ENCODE results near the gene RAPGEF5. TPM values are rescaled to one million over a fixed set of nuclear protein-coding genes. Genes with fewer than 3 reads are reported as not detected.

The RAPGEF5 gene
- total RNA-seq, 1 experiment from 2014 or later, result 15.6 TPM

- TF ChIP-seq SIN3A (IDR thresholded peaks at IDR 0.05; ENCODE audit: low read depth), result no peak
- TF ChIP-seq ZNF274 (IDR thresholded peaks at IDR 0.05; ENCODE audit: low read depth, low read length), result no peak
Measured at GRCh38 chr7:22178735-22179134, 178.2 kb downstream of the RAPGEF5 start (continued).

- intact Hi-C loops (cut with micrococcal nuclease), result no loop called here
- H3K27ac ChIP-seq (ENCODE audit: low read depth, low read length), result no peak overlapping the region
- no peak for TF ChIP-seq SP1 (IDR thresholded peaks at IDR 0.05; ENCODE audit: low read depth)
- TF ChIP-seq YY1 (IDR thresholded peaks at IDR 0.05; ENCODE audit: extremely low read depth, insufficient replicate concordance, low read depth, low read length), result no peak
- no peak for TF ChIP-seq JUND (IDR thresholded peaks at IDR 0.05)
- TF ChIP-seq SRF (IDR thresholded peaks at IDR 0.05; ENCODE audit: low read depth), result no peak
- TF ChIP-seq FOSL1 (IDR thresholded peaks at IDR 0.05; ENCODE audit: low read depth), result no peak
- TF ChIP-seq ELF1 (IDR thresholded peaks at IDR 0.05; ENCODE audit: borderline replicate concordance, low read depth), result no peak
- no peak for TF ChIP-seq POLR2AphosphoS5 (IDR thresholded peaks at IDR 0.05; ENCODE audit: low read depth, low read length)
- no peak for TF ChIP-seq EGR1 (IDR thresholded peaks at IDR 0.05; ENCODE audit: low read depth)
- CTCF ChIA-PET, result no interaction called here
- H2AFZ ChIP-seq (ENCODE audit: low read depth, low read length, poor library complexity, severe bottlenecking), result no peak overlapping the region
- no peak overlapping the region for H3K4me3 ChIP-seq (replicated peaks in 1 of 2; ENCODE audit: low read depth in 1 of 2, low read length in 2 of 2)
- peaks cover 0 to 2% of the 10 kb centered on the region in 2 experiments; a peak in 1 of 4 replicates for H3K4me1 ChIP-seq (ENCODE audit: control insufficient read depth in 1 of 2, insufficient read depth in 2 of 2, low read length in 2 of 2)
- POLR2A ChIA-PET, result no interaction called here
- no peaks in the 10 kb centered on the region for H4K20me1 ChIP-seq (ENCODE audit: insufficient read depth)
- no peaks in the 10 kb centered on the region for H3K79me2 ChIP-seq (ENCODE audit: insufficient read depth, low read length)
- no peaks in the 10 kb centered on the region for H3K36me3 ChIP-seq (ENCODE audit: control insufficient read depth in 1 of 2, insufficient read depth in 2 of 2, low read length in 2 of 2)
- ATAC-seq (no peak), DNase-seq (ENCODE audit: low read depth, low spot score) (no peak)
- H3K9ac ChIP-seq (ENCODE audit: low read length), result no peak overlapping the region
- no peaks in the 10 kb centered on the region for H3K9me2 ChIP-seq (ENCODE audit: insufficient read depth)
- no peaks in the 10 kb centered on the region for H3K27me3 ChIP-seq (ENCODE audit: insufficient read depth, low read length)
- H3K9me3 ChIP-seq (ENCODE audit: control insufficient read depth in 1 of 2, insufficient read depth in 1 of 2, low read depth in 1 of 2, low read length in 2 of 2), result no peaks in the 10 kb centered on the region
- RAD21 ChIA-PET (ENCODE audit: low non-redundant PET in 1 of 2, low total read pairs in 2 of 2, uncharacterized antibody in 2 of 2, unreplicated experiment in 2 of 2), result no interaction called here
- H3K4me2 ChIP-seq (ENCODE audit: low read length), result no peak overlapping the region
- no TSS peak for BruUV-seq (replicated peaks)
Measured at GRCh38 chr7:22176791-22177412, 180.1 kb downstream of the RAPGEF5 start.

GRCh38 chr7:22174574-22174953 is 182.4 kb downstream of the RAPGEF5 start:
- RAD21 ChIA-PET (ENCODE audit: low non-redundant PET in 1 of 2, low total read pairs in 2 of 2, uncharacterized antibody in 2 of 2, unreplicated experiment in 2 of 2), result no interaction called here
- no peaks in the 10 kb centered on the region for H4K20me1 ChIP-seq (ENCODE audit: insufficient read depth)
- CTCF ChIA-PET, result no interaction called here
- no peak overlapping the region for H3K4me3 ChIP-seq (replicated peaks in 1 of 2; ENCODE audit: low read depth in 1 of 2, low read length in 2 of 2)
- no TSS peak for BruUV-seq (replicated peaks)
- ATAC-seq, result no peak
- H3K9ac ChIP-seq (ENCODE audit: low read length), result no peak overlapping the region
- no peak overlapping the region for H2AFZ ChIP-seq (ENCODE audit: low read depth, low read length, poor library complexity, severe bottlenecking)
- POLR2A ChIA-PET, result no interaction called here
- H3K9me2 ChIP-seq (ENCODE audit: insufficient read depth), result no peaks in the 10 kb centered on the region
- no peak overlapping the region for H3K27ac ChIP-seq (ENCODE audit: low read depth, low read length)
- H3K27me3 ChIP-seq (ENCODE audit: insufficient read depth, low read length), result no peaks in the 10 kb centered on the region
- no peaks in the 10 kb centered on the region for H3K36me3 ChIP-seq (ENCODE audit: control insufficient read depth in 1 of 2, insufficient read depth in 2 of 2, low read length in 2 of 2)
- H3K79me2 ChIP-seq (ENCODE audit: insufficient read depth, low read length), result no peaks in the 10 kb centered on the region
- peaks cover 0 to 2% of the 10 kb centered on the region in 2 experiments; a peak in 1 of 4 replicates for H3K4me1 ChIP-seq (ENCODE audit: control insufficient read depth in 1 of 2, insufficient read depth in 2 of 2, low read length in 2 of 2)
- H3K4me2 ChIP-seq (ENCODE audit: low read length), result no peak overlapping the region
- H3K9me3 ChIP-seq (ENCODE audit: control insufficient read depth in 1 of 2, insufficient read depth in 1 of 2, low read depth in 1 of 2, low read length in 2 of 2), result no peaks in the 10 kb centered on the region
- no peak for DNase-seq (ENCODE audit: low read depth, low spot score)
- intact Hi-C loops (cut with micrococcal nuclease), result no loop called here
- TF ChIP-seq CEBPB (IDR thresholded peaks at IDR 0.05; ENCODE audit: low read depth), result no peak
- TF ChIP-seq RAD21 (IDR thresholded peaks at IDR 0.05; ENCODE audit: low read depth), result no peak
- TF ChIP-seq JUND (IDR thresholded peaks at IDR 0.05), result no peak
- no peak for TF ChIP-seq ZBTB33 (IDR thresholded peaks at IDR 0.05; ENCODE audit: extremely low read depth, insufficient replicate concordance, low read length)
- no peak for TF ChIP-seq EGR1 (IDR thresholded peaks at IDR 0.05; ENCODE audit: low read depth)
- TF ChIP-seq, protein P1, sequence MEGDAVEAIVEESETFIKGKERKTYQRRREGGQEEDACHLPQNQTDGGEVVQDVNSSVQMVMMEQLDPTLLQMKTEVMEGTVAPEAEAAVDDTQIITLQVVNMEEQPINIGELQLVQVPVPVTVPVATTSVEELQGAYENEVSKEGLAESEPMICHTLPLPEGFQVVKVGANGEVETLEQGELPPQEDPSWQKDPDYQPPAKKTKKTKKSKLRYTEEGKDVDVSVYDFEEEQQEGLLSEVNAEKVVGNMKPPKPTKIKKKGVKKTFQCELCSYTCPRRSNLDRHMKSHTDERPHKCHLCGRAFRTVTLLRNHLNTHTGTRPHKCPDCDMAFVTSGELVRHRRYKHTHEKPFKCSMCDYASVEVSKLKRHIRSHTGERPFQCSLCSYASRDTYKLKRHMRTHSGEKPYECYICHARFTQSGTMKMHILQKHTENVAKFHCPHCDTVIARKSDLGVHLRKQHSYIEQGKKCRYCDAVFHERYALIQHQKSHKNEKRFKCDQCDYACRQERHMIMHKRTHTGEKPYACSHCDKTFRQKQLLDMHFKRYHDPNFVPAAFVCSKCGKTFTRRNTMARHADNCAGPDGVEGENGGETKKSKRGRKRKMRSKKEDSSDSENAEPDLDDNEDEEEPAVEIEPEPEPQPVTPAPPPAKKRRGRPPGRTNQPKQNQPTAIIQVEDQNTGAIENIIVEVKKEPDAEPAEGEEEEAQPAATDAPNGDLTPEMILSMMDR (IDR thresholded peaks at IDR 0.05 in 2 of 3, conservative IDR thresholded peaks at IDR 0.05 in 1 of 3; ENCODE audit: borderline replicate concordance in 1 of 3, insufficient read depth in 1 of 3, low read depth in 2 of 3, low read length in 2 of 3), result no peak
- TF ChIP-seq POLR2A (IDR thresholded peaks at IDR 0.05; ENCODE audit: borderline replicate concordance, extremely low read depth, insufficient read depth, insufficient read length), result no peak
- TF ChIP-seq YY1 (IDR thresholded peaks at IDR 0.05; ENCODE audit: extremely low read depth, insufficient replicate concordance, low read depth, low read length), result no peak
- no peak for TF ChIP-seq SP1 (IDR thresholded peaks at IDR 0.05; ENCODE audit: low read depth)
- TF ChIP-seq SRF (IDR thresholded peaks at IDR 0.05; ENCODE audit: low read depth), result no peak
- TF ChIP-seq SIN3A (IDR thresholded peaks at IDR 0.05; ENCODE audit: low read depth), result no peak
- no peak for TF ChIP-seq FOSL1 (IDR thresholded peaks at IDR 0.05; ENCODE audit: low read depth)
